IPS-NIHi7 (cell line): Measurements from ENCODE around the gene COL18A1.

Source experiments
- DNase-seq: peaks from one replicate; pipeline ENCODE4 v3.0.0; 2012; ENCODE audit warnings: mixed read lengths; ENCODE audit errors: extremely low spot score

COL18A1 gene

DNA sequence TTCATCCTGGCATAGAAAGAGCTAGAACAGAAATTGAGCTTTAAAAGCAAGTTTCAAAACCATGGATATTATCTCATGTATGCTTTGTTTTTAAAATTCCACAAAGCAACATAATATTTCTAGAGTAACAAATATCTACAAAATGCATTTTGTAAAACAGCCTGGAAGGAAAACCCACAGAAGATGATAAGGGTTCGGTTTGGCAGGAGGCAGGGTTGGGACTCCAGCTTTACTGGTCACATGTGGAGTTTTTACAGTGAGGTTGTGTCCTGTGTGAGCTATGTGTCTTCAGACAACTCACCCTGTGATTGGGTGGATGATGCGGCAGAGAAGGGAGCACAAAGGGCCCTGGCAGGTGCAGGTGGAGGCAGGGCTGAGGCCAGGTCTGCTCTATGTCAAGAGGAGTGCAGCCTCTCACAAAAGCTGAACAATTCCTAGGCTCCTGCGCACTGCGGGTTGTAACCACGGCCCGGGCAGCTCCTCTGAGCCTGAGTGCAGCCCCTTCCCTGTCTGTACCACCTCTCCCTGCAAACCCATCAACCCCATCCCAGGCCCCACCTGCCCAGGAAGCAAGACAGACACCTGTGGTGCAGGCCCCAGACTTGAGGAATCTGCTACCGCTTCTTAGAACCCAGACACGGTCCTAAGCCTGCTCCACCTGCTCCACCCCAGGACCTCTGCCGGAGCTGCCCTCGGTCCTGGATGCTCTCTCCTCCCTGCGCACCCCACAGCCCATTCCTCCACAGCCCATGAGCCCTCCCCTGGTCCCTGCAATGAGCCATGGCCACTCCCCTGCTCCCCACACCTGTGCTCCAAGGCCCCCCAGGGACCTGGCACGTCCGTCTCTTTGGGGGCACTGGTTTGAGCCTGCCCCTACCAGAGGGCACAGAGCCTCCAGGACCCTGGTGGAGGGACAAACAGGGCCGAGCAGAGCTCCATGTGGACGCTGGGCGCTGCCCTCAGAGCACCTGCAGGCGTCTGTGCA, 2.8 kb upstream of the COL18A1 start:
- no peak for DNase-seq

DNA sequence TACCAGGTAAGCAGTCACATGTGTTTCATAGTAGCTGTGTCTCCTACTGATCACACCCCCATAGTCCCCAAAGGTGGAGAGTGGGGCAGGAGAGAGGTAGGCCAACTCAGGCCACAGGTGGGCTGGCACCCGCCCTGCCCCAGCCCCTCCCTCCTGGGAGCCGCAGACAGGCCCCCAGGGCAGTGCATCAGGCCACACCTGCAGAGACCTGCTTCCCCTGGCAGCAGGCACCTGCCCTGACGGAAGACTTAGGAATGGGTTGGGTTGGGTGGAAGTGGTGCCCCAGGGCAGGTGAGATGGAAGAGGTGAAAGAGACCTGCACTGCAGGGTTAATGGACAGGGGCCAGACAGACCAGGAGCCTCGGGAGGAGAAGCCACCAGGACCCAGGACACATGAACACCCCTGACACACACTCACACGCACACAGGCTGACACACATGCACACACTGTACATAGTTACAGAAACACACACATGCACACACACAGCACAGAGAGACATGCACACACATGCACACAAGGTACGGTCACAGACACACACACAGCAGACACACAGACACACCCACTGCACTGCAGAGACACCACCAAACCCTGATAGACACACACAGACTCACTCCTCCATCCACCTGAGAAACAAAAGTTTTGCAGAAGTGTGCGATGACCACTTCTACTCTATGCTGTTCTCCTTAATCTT, 1.7 kb upstream of the COL18A1 start:
- DNase-seq = no peak

DNA sequence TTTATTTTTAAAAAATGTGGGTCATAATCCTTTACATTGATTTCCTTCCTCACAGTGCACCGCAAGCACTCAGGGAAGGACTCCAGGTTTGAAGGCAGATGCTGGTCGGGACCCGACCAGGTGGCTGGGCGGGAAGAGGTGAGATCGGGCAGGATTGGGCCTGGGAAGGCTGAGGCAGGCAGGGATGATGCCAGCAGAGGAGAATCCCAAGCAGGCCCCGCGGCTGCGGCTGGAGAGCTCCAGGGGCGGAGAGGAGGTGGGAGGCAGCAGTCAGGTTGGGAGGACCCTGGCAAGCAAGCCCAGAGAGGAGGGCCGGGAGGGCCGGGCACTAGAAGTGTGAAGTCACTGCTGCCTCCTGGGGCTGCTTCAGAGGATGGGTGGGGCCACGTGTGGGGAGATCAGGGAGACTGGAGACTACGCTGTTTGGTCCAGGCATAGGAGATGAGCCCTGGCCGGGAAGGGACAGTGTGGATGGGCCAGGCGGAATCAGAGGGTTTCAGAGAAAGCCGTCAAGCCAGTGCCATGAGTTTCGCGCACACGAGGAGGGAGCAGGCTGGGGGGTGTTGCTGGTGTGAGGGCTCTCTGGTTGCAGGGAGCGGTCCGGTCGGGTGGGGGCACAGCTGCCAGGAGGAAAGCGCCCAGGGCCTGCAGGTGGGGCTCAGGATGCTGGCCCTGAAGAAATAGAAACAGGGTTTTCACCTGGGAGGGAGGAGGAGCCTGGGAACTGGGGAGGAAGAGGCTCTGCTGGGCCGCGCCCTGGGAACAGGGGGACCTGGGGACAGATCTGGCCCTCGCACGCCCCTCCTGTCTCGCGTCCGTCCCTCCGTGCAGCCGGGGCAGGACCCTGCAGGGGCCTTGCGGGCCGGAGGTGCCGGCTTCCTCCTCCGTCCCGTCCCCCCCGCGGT, 888 bp upstream of the COL18A1 start:
- peak; percentile 74 for DNase-seq

DNA sequence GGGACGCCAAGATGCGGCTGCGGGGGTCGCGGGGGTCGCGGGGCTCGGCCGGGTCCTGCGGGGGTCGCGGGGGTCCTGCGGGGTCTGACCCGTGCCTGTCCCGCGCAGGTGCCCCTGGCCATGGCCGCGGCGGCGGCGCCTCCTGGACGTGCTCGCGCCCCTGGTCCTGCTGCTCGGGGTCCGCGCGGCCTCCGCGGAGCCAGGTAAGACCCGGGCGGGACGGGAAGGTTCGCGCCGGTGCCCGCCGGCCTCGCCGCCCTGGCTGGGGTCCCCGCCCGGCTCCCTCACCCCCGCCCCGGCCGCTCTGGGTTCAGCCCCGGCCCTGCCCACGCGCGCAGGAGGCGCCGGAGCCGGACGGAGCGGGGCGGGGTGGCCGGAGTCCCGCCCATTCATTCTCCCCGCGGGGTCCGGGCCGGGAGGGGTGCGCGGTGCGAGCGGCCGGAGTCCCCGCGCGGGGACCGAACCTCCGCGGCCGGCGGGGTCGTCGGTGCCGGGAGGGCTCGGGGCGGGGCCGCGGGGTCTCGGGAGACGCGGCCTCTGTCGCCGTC, 380 bp downstream of the COL18A1 start:
- no peak for DNase-seq

DNA sequence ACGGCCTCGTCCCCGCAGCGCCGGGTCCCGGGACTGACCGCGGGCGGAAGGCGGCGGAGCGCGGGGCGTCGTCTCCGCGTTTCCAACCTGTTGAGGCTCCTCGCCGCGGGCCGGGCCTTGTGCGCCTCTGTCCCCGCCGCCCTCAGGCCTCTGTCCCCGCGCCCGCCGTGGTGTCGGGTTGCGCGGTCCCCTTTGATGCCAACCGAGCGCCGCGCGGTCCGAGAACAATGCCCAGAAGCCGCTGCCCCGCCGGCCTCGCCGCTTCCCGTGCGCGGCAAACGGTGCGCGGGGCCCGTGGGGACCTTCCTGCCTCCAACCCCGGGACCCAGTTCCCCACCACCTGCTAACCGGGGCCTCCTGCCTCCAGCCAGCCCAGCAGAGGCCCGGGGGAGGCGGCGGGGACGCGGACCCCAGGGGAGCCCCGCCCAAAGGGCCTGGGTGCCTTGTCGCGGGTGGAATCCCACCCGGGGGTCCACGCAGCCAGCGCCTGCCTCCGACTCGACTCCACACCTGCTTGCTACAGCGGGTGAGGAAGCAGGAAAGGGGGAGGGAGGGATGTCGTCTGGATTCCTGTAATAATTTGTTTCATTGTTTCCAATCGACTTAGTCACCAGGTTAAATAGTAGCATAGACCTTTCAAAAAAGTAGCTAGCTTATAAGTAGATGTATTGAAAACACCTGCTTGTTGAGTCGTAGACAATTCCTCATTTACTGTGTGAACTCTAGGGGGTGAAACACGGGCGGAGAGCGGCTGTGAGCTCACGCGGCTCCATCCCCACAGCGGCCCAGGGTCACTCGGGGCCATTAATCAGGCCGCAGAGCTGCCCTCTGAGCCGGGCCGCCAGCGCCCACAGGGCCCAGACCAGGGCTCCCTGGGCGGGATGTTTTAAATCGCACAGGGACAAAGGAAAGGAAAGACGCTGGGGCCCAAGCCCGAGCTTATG, 1.1 kb downstream of the COL18A1 start:
- DNase-seq = no peak

DNA sequence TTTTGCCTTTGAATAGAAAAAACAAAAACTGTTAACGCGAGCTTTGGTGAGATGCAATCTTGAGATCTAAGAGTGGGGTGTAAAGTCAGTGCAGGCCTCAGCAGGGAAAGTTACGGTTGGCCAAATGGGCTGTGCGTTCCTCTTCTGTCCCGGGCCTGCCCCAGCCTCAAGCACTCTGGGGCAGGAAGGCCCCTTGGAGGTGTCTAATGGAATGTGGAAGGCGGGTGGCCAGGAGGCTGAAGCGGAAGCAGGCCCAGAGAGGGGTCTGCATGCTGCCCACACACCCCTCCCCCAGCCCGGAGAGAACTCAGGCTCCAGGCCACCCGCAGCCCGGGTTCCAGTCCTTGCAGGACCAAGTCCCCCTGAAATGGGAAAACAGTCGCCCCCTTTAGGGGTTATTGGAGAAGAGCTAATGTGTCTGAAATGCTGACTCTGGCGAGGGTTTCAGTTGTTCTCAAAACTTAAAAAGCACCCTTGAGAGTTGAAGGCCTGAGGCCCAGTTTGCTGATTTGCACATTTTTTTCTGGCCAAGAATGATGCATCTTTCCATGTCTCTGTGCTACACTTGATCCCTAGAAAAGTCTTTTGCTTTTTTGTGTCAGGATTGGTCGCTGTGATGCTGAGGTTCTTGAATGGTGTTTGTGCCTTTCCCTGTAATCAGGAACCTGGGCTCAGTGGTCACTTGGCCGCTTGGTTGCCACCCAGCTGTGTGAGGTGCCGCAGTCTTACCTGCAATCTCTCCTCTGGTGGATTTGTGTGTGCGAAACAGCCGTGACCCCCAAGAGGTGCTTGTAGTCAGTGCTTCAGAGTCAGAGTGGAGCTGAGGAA, 2.0 kb downstream of the COL18A1 start:
- peak; percentile 73 for DNase-seq

DNA sequence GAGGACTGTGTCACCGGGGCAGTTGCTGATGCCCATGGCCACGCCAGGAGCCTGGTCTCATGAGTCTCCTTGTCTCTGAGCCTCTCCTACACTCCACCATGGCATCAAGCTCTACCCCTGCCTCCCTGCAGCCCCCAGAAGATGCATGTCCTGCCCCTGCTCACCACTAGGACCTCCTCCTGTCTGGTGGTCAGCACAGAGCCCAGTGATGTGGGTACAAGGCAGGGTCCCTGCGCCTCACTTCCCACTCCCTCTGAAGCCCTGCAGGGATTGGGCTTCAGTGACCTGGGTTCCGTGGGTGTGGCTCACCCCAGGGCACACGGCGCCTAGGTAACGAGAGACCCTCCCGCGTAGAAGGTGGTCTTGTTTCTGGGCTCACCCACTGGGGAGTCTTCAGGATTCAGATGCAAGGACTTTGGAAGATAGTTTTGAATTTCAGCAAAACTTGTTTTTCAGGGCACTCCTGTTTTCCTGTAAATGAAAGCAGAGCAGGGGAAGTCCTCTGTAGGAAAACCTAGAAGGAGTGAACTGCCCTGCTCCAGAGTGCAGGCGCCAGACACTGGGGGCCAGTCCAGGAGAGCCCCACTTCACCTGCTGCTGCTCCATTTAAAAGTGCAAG, 2.8 kb downstream of the COL18A1 start:
- no peak for DNase-seq

DNA sequence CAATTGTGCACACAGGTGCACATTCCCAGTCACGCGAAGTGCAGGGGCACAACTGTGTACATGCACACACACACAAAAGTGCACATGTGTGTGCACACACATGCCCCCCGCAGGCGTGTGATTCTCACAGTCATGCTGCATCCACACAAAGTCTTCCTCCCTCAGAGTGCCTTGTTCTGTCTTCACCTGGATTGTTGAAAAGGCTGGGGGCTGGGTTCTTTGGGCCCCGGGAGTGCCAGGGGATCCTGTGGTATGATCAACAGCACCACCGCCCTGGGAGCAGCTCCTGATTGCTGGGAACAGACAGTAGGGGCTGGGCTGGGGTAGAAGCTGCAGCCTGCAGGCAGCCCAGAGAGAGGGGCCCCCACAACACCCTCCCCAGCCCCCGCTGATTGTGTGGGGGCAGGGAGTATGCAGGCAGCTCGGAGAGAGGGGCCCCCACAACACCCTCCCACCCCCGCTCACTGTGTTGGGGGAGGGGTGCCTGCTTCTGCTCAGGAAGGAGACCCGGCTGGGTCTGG, 3.4 kb downstream of the COL18A1 start:
- no peak for DNase-seq

DNA sequence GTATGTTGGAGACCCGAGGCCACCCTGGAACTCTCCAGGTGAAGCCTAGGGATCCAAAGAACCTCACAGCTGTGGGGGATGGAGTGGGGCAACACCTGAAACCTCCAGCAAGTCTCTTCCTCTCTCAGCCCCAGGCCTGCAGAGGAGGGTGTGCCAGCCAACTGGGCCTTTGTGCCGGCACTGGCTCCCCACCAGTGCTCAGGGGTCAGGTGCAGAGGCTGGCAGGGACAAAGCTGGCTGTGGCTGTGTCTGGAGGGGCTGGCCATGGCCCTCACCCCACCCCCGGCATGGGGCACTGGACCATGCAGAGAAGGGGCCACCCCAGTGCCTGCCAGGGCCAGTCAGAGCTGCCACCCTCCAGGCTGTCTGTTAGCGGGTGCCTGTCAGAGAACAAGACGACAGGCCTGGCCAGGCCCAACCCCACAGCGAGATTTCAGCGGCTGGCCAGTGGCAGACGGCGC, 3.9 kb downstream of the COL18A1 start:
- no peak for DNase-seq

DNA sequence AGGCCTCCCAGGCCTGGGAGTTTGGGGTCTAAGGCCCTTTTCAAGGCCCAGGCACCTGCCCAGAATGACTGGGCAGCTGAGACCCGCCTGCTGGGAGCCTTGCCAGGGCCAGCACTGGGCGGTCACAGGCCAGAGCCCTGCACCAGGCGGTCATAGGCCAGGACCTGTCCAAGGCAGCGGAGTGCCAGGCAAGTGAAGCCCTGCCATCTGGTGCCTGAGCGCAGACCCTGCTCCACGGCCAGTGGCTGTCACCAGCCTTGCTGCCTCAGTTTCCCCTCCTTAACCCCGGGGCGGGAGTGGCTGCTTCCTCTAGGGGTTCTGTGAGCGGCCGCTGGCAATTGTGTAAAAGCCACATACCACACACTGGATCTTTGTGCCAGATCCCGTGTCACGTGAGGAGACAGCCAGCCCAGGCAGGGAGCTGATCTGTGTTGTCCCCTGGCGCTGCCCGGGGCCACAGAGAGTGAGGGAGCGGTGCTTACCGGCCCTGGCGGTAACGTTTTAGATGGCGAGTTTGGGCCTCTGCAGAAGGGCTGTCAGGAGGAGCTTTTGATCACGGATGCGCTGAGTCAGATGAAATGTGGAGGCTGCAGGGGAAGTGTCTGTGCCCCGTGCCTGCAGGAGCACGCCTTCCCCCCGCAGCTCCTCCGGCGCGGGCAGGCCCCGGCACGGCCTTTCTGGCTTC, 4.6 kb downstream of the COL18A1 start:
- DNase-seq = no peak

DNA sequence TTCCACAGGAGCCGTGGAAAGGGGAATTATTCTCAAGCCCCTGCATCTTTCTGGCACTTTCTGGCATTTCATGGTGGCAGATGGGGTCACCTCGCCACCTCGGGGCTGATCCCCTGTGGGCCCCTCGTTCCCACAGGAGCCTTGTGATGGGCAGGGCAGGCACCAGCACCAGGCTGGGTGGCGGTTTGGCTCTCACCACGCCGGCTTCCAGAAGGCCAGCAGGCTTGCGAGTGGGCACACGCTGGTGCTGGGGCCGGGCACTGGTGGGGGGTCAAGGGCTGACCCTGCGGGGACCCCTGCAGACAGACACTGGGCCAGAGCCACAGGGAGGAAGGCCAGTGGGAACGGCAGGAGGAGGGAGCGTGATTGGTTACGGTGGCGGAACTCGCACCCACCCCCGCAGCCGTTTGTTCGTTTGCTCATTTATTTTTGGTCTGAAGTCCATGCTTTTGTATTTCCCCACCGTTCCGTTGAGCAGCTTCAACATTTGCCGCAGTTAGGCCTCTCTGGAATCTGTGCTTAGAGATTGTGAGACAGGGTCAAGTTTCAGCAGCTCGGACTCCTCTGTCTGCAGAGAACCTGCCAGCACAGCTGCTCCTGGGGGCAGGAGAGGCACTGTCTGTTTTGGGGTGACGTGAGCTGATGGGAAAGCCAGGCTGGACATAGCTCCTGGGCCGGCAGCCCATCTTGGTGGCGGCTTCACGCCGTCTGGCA, 5.3 kb downstream of the COL18A1 start:
- no peak for DNase-seq

DNA sequence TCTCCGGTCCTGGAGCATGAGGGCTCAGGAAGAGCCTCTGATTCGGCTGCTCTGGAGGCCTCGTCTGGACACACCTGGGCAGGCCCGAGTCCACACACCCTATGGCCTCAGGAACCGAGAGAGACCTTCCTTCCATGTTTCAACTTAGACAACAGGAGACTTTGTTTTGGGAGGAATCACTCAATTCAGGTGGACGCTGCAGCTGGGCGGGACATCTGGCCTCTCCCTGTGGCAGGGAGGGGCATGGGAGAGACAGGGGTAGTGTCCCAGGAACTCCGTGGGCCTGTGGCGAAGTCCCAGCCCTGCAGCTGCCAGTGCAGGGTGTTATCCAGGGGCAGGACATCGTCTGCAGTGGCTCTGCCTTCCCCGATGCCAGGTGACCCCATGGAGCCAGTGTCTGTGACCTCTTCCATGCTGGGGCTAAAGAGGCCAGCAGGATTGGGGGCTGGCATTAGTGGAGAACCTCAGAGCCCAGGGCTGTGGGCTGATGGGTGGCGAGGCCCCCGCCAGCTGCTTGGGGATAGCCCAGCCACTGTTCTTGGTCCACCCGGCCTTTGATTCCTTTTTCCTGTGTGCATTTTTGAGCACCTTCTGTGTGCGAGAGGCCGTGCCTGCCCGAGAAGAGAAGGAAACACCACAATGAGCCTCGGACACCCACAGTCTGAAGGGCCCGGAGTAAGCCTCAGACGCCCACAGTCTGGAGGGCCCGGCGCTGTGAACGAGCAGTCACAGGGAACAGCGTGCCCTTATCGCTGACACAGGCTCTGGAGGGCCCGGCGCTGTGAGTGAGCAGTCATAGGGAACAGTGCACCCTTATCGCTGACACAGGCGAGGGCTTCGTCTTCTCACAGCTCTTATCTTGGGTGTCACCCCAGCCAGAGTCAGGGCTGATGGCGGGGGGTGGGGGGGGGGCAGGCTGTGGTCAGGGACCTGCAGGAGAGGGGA, 6.2 kb downstream of the COL18A1 start:
- no peak for DNase-seq

DNA sequence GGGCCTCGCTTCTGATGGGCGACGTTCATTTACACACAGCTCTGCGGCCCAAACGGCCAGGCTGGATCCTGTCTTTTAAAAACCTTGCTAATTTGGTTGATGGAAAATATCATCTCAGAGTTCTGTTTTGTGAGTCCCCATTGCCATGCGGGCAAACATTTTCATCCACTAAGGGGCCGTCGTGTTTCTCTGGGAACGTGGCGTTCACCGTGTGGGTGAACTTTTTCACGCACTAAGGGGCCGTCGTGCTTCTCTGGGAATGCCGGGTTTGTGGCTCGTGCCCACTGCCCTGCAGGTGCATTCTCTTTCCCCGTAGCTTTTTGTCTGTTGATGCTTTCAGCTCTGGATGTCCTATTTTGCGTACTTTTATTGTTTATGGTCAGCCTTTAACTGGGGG, 6.8 kb downstream of the COL18A1 start:
- DNase-seq = no peak

DNA sequence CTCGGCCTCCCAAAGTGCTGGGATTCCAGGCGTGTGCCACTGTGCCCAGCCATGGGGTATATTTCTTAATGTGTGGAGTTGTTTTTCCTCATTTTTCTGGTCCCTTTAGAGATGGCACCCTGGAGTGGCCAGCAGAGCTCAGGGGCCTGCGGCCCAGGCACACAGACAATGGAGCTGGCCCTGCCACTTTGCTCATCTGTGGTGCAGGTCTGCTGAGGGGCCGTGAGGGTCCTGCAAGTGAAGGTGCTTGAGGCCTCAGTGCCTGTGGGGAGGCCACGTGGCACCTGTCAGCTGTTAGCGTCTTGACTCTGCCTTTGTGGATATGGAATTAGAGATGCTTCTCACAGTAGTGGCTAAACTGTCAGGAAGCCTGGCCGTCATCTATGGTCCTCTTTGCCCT, 7.5 kb downstream of the COL18A1 start:
- no peak for DNase-seq

DNA sequence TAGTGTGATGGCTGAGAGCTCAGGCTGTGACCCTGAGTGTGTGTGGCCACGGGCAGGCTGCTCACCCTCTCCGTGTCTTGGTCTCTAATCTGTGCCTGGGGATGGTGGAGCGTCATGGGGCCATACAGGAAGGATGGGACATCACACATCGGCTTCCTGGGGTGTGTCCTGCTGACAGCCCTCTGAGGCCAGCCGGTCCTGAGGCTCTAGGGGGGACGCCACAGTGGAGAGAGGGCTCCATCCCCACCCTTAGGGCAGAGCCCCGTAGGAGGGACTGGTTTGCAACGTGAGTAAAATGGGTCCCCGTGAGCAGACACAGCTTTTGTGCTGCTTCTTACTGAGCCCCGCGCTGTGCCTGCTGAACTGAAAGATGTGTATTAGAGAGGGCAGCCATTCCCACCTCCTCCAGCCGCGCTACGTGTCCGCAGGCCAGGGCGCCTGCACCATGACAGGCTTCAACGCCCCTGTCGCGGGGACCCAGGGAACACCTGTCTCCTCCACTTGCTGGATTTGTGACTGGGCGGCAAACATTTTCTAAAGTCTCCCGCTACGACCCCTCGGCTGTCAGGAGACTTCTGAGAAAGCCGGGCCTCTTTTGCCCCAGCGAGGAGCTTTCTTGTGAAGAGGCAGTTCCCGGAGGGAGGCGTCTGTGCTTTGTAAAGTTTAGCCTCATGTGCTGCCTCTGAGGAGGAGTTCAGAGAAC, 8.1 kb downstream of the COL18A1 start:
- no peak for DNase-seq

DNA sequence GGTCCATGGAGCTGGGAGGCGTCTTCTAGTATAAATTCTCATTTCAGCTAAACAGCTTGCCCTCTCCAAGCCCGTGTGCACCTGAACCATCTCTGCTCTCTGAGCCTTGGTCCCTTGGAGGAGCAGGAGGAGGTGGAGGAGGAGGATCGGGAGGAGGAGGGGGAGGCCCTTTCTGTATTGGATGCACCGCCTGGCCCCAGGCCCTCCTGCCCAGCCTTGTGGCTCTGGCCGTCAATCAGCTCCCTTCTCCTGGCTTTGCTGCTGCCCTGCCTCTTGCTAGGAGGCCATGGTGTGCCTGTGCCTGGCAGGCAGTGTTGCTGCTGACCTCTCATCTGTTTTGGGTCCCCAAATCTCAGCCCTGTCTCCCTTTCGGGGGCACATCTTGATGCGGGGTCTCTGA, 9.0 kb downstream of the COL18A1 start:
- DNase-seq = no peak
